SK-N-SH (cell line): ENCODE data around the gene SPEM1. TPM values are rescaled to one million over a fixed set of nuclear protein-coding genes. Genes with fewer than 3 reads are reported as not detected.

ENCODE experiments used
- CTCF ChIA-PET: fragments of 300-600, 350-600 bp; formaldehyde crosslinking; extraction: SDS; loops from one replicate; lab custom pipeline; 2021; lab: Yijun Ruan, JAX
- POLR2A ChIA-PET: fragments of 350-600 bp; sonication (Branson Sonifier 250); formaldehyde crosslinking; extraction: SDS; loops from one replicate; lab custom pipeline; 2020; ENCODE audit warnings: antibody characterized with exemption, inconsistent platforms; lab: Yijun Ruan, JAX
- DNase-seq: peaks from one replicate; pipeline ENCODE4 v3.0.0; 2012
- H2AFZ ChIP-seq: fragments of 200-600 bp; sonication (generic); 2 replicates; pipeline ENCODE4 v1.8.1; 2016; ENCODE audit warnings: antibody characterized with exemption, mild to moderate bottlenecking, low read depth
- H3F3A ChIP-seq: fragments of 200-600 bp; sonication (generic); replicated peaks from 2 replicates; pipeline ENCODE3; 2016; ENCODE audit warnings: antibody characterized with exemption, mild to moderate bottlenecking; ENCODE audit not compliant: insufficient read depth
- H3K27ac ChIP-seq, 2 experiments: fragments of 200-500 bp in 1 of 2; fragments of 200-600 bp in 1 of 2; sonication (Bioruptor generic) in 1 of 2; sonication (generic), shearing (Covaris generic) in 1 of 2; 2 replicates each; pipeline versions ENCODE4 v1.5.1 to v1.6.1; 2014 to 2016; ENCODE audit warnings: low read depth in 2 of 2, inconsistent platforms in 1 of 2, low read length in 1 of 2, mild to moderate bottlenecking in 1 of 2, mixed read lengths in 1 of 2
- H3K27me3 ChIP-seq: fragments of 200-600 bp; sonication (generic), shearing (Covaris generic); 2 replicates; pipeline ENCODE4 v1.6.1; 2016; ENCODE audit warnings: mixed run types; ENCODE audit not compliant: insufficient read depth
- H3K36me3 ChIP-seq, 2 experiments: fragments of 200-500 bp in 1 of 2; fragments of 200-600 bp in 1 of 2; sonication (Bioruptor generic) in 1 of 2; sonication (generic) in 1 of 2; replicated peaks in 1 of 2; 2 replicates each; pipeline versions ENCODE3 to v1.5.1; 2014 to 2016; ENCODE audit warnings: low read length in 1 of 2, mild to moderate bottlenecking in 1 of 2; ENCODE audit not compliant: insufficient read depth in 2 of 2, control insufficient read depth in 1 of 2
- H3K4me1 ChIP-seq, 2 experiments: fragments of 200-500 bp in 1 of 2; fragments of 200-600 bp in 1 of 2; sonication (Bioruptor generic) in 1 of 2; sonication (generic), shearing (Covaris generic) in 1 of 2; 2 replicates each; pipeline versions ENCODE4 v1.5.1 to v1.6.1; 2014 to 2016; ENCODE audit warnings: low read depth in 1 of 2, low read length in 1 of 2, mixed run types in 1 of 2; ENCODE audit not compliant: insufficient read depth in 2 of 2, control insufficient read depth in 1 of 2
- H3K4me2 ChIP-seq: fragments of 200-600 bp; sonication (generic), shearing (Covaris generic); 2 replicates; pipeline ENCODE4 v1.6.1; 2017; ENCODE audit warnings: mixed run types
- H3K4me3 ChIP-seq, 2 experiments: fragments of 200-500 bp in 1 of 2; fragments of 200-600 bp in 1 of 2; sonication (Bioruptor generic) in 1 of 2; sonication (generic), shearing (Covaris generic) in 1 of 2; 2 replicates each; pipeline versions ENCODE4 v1.5.1 to v1.8.1; 2014 to 2016; ENCODE audit warnings: low read depth in 2 of 2, inconsistent platforms in 1 of 2, low read length in 1 of 2, mild to moderate bottlenecking in 1 of 2, mixed read lengths in 1 of 2, moderate library complexity in 1 of 2
- H3K79me2 ChIP-seq: fragments of 200-600 bp; sonication (generic); 2 replicates; pipeline ENCODE4 v1.8.1; 2017; ENCODE audit warnings: mild to moderate bottlenecking; ENCODE audit not compliant: insufficient read depth
- H3K9ac ChIP-seq: fragments of 200-600 bp; sonication (generic); 2 replicates; pipeline ENCODE4 v1.6.1; 2017; ENCODE audit warnings: mixed run types
- H3K9me2 ChIP-seq: fragments of 200-600 bp; sonication (generic); 2 replicates; pipeline ENCODE4 v1.6.1; 2017; ENCODE audit warnings: mixed run types
- H3K9me3 ChIP-seq: fragments of 200-600 bp; sonication (generic); 2 replicates; pipeline ENCODE4 v1.6.1; 2017; ENCODE audit warnings: mixed run types, mild to moderate bottlenecking, moderate library complexity
- H4K20me1 ChIP-seq: fragments of 200-600 bp; sonication (generic); 2 replicates; pipeline ENCODE4 v1.6.1; 2017; ENCODE audit warnings: mild to moderate bottlenecking, mixed run types; ENCODE audit not compliant: insufficient read depth
- CTCF ChIP-seq: fragments of 200-600 bp; sonication (generic); IDR thresholded peaks from 2 replicates; pipeline ENCODE4 v1.6.1; 2017; ENCODE audit warnings: antibody characterized with exemption, mild to moderate bottlenecking, moderate library complexity
- ELF1 ChIP-seq: IDR thresholded peaks from 2 replicates; pipeline ENCODE4 v1.4.0; 2012
- EP300 ChIP-seq, 2 experiments: IDR thresholded peaks; 2 replicates each; pipeline versions ENCODE4 v1.4.0 to v1.6.1; 2012; ENCODE audit warnings: borderline replicate concordance in 1 of 2, low read depth in 1 of 2, low read length in 1 of 2
- EZH2phosphoT487 ChIP-seq: fragments of 200-600 bp; sonication (generic); IDR thresholded peaks from 2 replicates; pipeline ENCODE4 v1.6.1; 2017; ENCODE audit warnings: low read depth, mixed run types, mild to moderate bottlenecking, antibody characterized with exemption, moderate library complexity, borderline replicate concordance
- FOSL2 ChIP-seq: IDR thresholded peaks from 2 replicates; pipeline ENCODE4 v1.4.0; 2012; ENCODE audit warnings: low read depth, mild to moderate bottlenecking, moderate library complexity, borderline replicate concordance
- FOXJ3 ChIP-seq: sonication (generic); formaldehyde crosslinking; IDR thresholded peaks from 2 replicates; pipeline ENCODE4 v1.5.1; 2020; ENCODE audit warnings: mild to moderate bottlenecking, missing genetic modification reagents
- GABPA ChIP-seq: IDR thresholded peaks from 2 replicates; pipeline ENCODE4 v1.4.0; 2012; ENCODE audit warnings: low read depth, mild to moderate bottlenecking
- JUND ChIP-seq: IDR thresholded peaks from 2 replicates; pipeline ENCODE4 v1.4.0; 2012
- MXI1 ChIP-seq: IDR thresholded peaks from 2 replicates; pipeline ENCODE4 v1.6.1; 2012; ENCODE audit warnings: mild to moderate bottlenecking, low read depth, low read length, improper control_type of control experiment
- NFIC ChIP-seq: IDR thresholded peaks from 2 replicates; pipeline ENCODE4 v1.4.0; 2012; ENCODE audit warnings: borderline replicate concordance
- POLR2AphosphoS5 ChIP-seq: IDR thresholded peaks from 2 replicates; pipeline ENCODE4 v1.6.1; 2012; ENCODE audit warnings: low read depth, low read length
- RCOR1 ChIP-seq: fragments of 150-350 bp; IDR thresholded peaks from 2 replicates; pipeline ENCODE4 v1.6.1; 2017; ENCODE audit warnings: antibody characterized with exemption, low read length
- REST ChIP-seq: IDR thresholded peaks from 2 replicates; pipeline ENCODE4 v1.6.1; 2012; ENCODE audit warnings: mild to moderate bottlenecking, low read depth, low read length, moderate library complexity
- RXRA ChIP-seq: IDR thresholded peaks from 2 replicates; pipeline ENCODE4 v1.4.0; 2012; ENCODE audit warnings: low read depth, mild to moderate bottlenecking, borderline replicate concordance
- SMC3 ChIP-seq: IDR thresholded peaks from 2 replicates; pipeline ENCODE4 v1.6.1; 2012; ENCODE audit warnings: low read depth, low read length, improper control_type of control experiment
- USF2 ChIP-seq: fragments of 150-350 bp; IDR thresholded peaks from 2 replicates; pipeline ENCODE4 v1.6.1; 2017; ENCODE audit warnings: antibody characterized with exemption, low read length, low read depth, borderline replicate concordance
- WGBS: methylation state at CpG from one replicate; pipeline ENCODE4 v1.1.6; 2017; ENCODE audit warnings: low lambda C conversion rate; 5-methylcytosine and 5-hydroxymethylcytosine counted together
- polyA plus RNA-seq, 3 experiments: library from polyadenylated mRNA; depleted of rRNA; stranded (reverse); fragments of >200 nt; gene quantifications; 2 replicates each; pipeline ENCODE4 v1.2.3, GENCODE V29; 2012

SPEM1 gene
- polyA plus RNA-seq, 1 of the 3 experiments (the other 2 are of a cell fraction), result not detected

- ChIA-PET POLR2A (no interaction called here), CTCF (interaction anchor here (1.1 kb wide), 1 partner anchor 75 kb away, joined by 3 read pairs; no protein-coding TSS in a partner anchor)
- no peak for TF ChIP-seq GABPA
- TF ChIP-seq MXI1, result no peak
- no peak for TF ChIP-seq USF2
- TF ChIP-seq SMC3, result no peak
- no peak for TF ChIP-seq RCOR1
- TF ChIP-seq RXRA, result no peak
- no peak for TF ChIP-seq NFIC
- no peak for TF ChIP-seq CTCF
- TF ChIP-seq FOSL2, result no peak
- TF ChIP-seq FOXJ3 (CRISPR knock-in tag), result no peak
- no peak for TF ChIP-seq POLR2AphosphoS5
- Histone ChIP-seq H3K4me1 (peaks cover 0 to 4% of the 10 kb centered on the region in 2 experiments; a peak in 1 of 4 replicates), H3K4me2 (no peak overlapping the region), H3K9me3 (no peaks in the 10 kb centered on the region), H3K27me3 (no peaks in the 10 kb centered on the region), H3K9me2 (no peaks in the 10 kb centered on the region), H3K9ac (no peak overlapping the region), H4K20me1 (no peaks in the 10 kb centered on the region), H2AFZ (no peak overlapping the region), H3K4me3 (no peak overlapping the region), H3K36me3 (no peaks in the 10 kb centered on the region), H3K79me2 (peaks cover 3% of the 10 kb centered on the region; the same call in 1 of the 2 replicates), H3K27ac (no peak overlapping the region), H3F3A (peaks cover 6% of the 10 kb centered on the region)
- WGBS, result 60% methylated on average over 1 of the region's 1 CpG
- no peak for DNase-seq
Measured at GRCh38 chr17:7431231-7431630, 11.1 kb downstream of the SPEM1 start.

GRCh38 chr17:7432296-7432695 is 12.2 kb downstream of the SPEM1 start:
- Histone ChIP-seq H3F3A (peaks cover 6% of the 10 kb centered on the region), H3K4me2 (no peak overlapping the region)
- no peak for TF ChIP-seq JUND
- TF ChIP-seq EZH2phosphoT487, result no peak
- no peak for TF ChIP-seq REST
- no peak for TF ChIP-seq CTCF
- TF ChIP-seq ELF1, result no peak
- no peak for TF ChIP-seq EP300 (IDR thresholded peaks at IDR 0.05; ENCODE audit: borderline replicate concordance in 1 of 2, low read depth in 1 of 2, low read length in 1 of 2)
- TF ChIP-seq, all 33 proteins: peak for 0
- CTCF ChIA-PET, result interaction anchor here (0.9 to 1.4 kb wide), 3 partner anchors 12 to 76 kb away, joined by 3 to 5 read pairs (median 3); partner anchors contain the start of gene SPEM1
- no peak overlapping the region for H3K9ac ChIP-seq
- no peaks in the 10 kb centered on the region for H4K20me1 ChIP-seq
- DNase-seq, result no peak
- no peaks in the 10 kb centered on the region for H3K9me3 ChIP-seq
- no peaks in the 10 kb centered on the region for H3K36me3 ChIP-seq
- peaks cover 7% of the 10 kb centered on the region; the same call in 1 of the 2 replicates for H3K79me2 ChIP-seq
- peaks cover 0 to 9% of the 10 kb centered on the region in 2 experiments; a peak in 1 of 4 replicates for H3K4me1 ChIP-seq
- no peak overlapping the region for H3K4me3 ChIP-seq
- no peak overlapping the region for H2AFZ ChIP-seq
- H3K27ac ChIP-seq, result no peak overlapping the region
- no peaks in the 10 kb centered on the region for H3K9me2 ChIP-seq
- WGBS, result 80% methylated on average over 10 of the region's 11 CpGs
- POLR2A ChIA-PET, result interaction anchor here (0.9 kb wide), 1 partner anchor 8 kb away, joined by 4 read pairs; no protein-coding TSS in a partner anchor
- H3K27me3 ChIP-seq, result no peaks in the 10 kb centered on the region
